HCT116 (cell line): ENCODE measurements around the gene VWA7. TPM values are rescaled to one million over a fixed set of nuclear protein-coding genes. Genes with fewer than 3 reads are reported as not detected.

ENCODE experiments used
- ATAC-seq: fragments of 200-7000 bp; cut with Tn5 transposase; 2 replicates; pipeline ENCODE4 v1.9.1; 2020; ENCODE audit warnings: mild to moderate bottlenecking, moderate library complexity
- BruUV-seq: library from RNA; stranded (reverse); fragments of 400-500 nt; replicated peaks from 2 replicates; lab custom pipeline; 2021; lab: Mats Ljungman, UMichigan
- CTCF ChIA-PET: fragments of 300-600 bp; sonication (Branson Sonifier 250); formaldehyde crosslinking; loops from one replicate; lab custom pipeline; 2021; ENCODE audit warnings: antibody characterized with exemption; lab: Charles Lee
- POLR2A ChIA-PET: fragments of 300-600, 350-600 bp; sonication (Branson Sonifier 250); formaldehyde crosslinking; loops from one replicate; lab custom pipeline; 2021; ENCODE audit warnings: antibody characterized with exemption; lab: Charles Lee
- RAD21 ChIA-PET, 2 experiments: fragments of 300-600 bp; sonication (Branson Sonifier 250); formaldehyde crosslinking; loops; one replicate each; lab custom pipeline; 2023; ENCODE audit warnings: low total read pairs in 2 of 2; ENCODE audit not compliant: uncharacterized antibody in 2 of 2, unreplicated experiment in 2 of 2, low non-redundant PET in 1 of 2; lab: Charles Lee
- DNase-seq: peaks from one replicate; pipeline ENCODE4 v3.0.0-alpha.2; 2010; ENCODE audit warnings: low read depth, low spot score
- H2AFZ ChIP-seq: fragments of 200-600 bp; shearing (Covaris generic), sonication (generic); 2 replicates; pipeline ENCODE4 v1.6.1; 2017; ENCODE audit warnings: low read depth, mixed run types, mixed read lengths, antibody characterized with exemption, low read length; ENCODE audit not compliant: poor library complexity, severe bottlenecking
- H3K27ac ChIP-seq: 2 replicates; pipeline ENCODE4 v1.5.1; 2012; ENCODE audit warnings: low read depth, low read length
- H3K27me3 ChIP-seq: fragments of 200-600 bp; sonication (generic); 2 replicates; pipeline ENCODE4 v1.6.1; 2016; ENCODE audit warnings: mixed run types, low read length, mixed read lengths; ENCODE audit not compliant: insufficient read depth
- H3K36me3 ChIP-seq, 2 experiments: fragments of 200-500 bp in 1 of 2; fragments of 200-600 bp in 1 of 2; sonication (Bioruptor generic) in 1 of 2; sonication (generic) in 1 of 2; 2 replicates each; pipeline versions ENCODE4 v1.5.1 to v1.6.1; 2014 to 2016; ENCODE audit warnings: low read length in 2 of 2, inconsistent platforms in 1 of 2, mixed read lengths in 1 of 2, mixed run types in 1 of 2; ENCODE audit not compliant: insufficient read depth in 2 of 2, control insufficient read depth in 1 of 2
- H3K4me1 ChIP-seq, 2 experiments: fragments of 200-600 bp in 1 of 2; sonication (generic) in 1 of 2; 2 replicates each; pipeline versions ENCODE4 v1.5.1 to v1.6.1; 2012 to 2017; ENCODE audit warnings: low read length in 2 of 2, inconsistent platforms in 1 of 2, mild to moderate bottlenecking in 1 of 2, mixed read lengths in 1 of 2, mixed run types in 1 of 2, moderate library complexity in 1 of 2; ENCODE audit not compliant: insufficient read depth in 2 of 2, control insufficient read depth in 1 of 2
- H3K4me2 ChIP-seq: fragments of 200-600 bp; sonication (generic); 2 replicates; pipeline ENCODE4 v1.6.1; 2017; ENCODE audit warnings: mixed run types, low read length, mixed read lengths
- H3K4me3 ChIP-seq, 2 experiments: fragments of 200-600 bp in 1 of 2; sonication (generic) in 1 of 2; replicated peaks in 1 of 2; 2 replicates each; pipeline ENCODE4 v1.5.1; 2011 to 2016; ENCODE audit warnings: low read length in 2 of 2, control low read depth in 1 of 2, low read depth in 1 of 2, mild to moderate bottlenecking in 1 of 2, mixed read lengths in 1 of 2, mixed run types in 1 of 2
- H3K79me2 ChIP-seq: fragments of 200-600 bp; sonication (generic); 2 replicates; pipeline ENCODE4 v1.6.1; 2017; ENCODE audit warnings: mild to moderate bottlenecking, mixed run types, low read length, moderate library complexity, mixed read lengths; ENCODE audit not compliant: insufficient read depth
- H3K9ac ChIP-seq: fragments of 200-600 bp; sonication (generic); 2 replicates; pipeline ENCODE4 v1.6.1; 2016; ENCODE audit warnings: low read length, mixed read lengths
- H3K9me2 ChIP-seq: fragments of 200-600 bp; sonication (generic), shearing (Covaris generic); 2 replicates; pipeline ENCODE4 v1.6.1; 2017; ENCODE audit warnings: mixed run types, mild to moderate bottlenecking, moderate library complexity; ENCODE audit not compliant: insufficient read depth
- H3K9me3 ChIP-seq, 2 experiments: fragments of 200-500 bp in 1 of 2; fragments of 200-600 bp in 1 of 2; sonication (Bioruptor generic) in 1 of 2; sonication (generic) in 1 of 2; 2 replicates each; pipeline ENCODE4 v1.6.1; 2014 to 2017; ENCODE audit warnings: low read length in 2 of 2, mixed read lengths in 2 of 2, inconsistent platforms in 1 of 2, low read depth in 1 of 2, mild to moderate bottlenecking in 1 of 2, mixed run types in 1 of 2, moderate library complexity in 1 of 2; ENCODE audit not compliant: control insufficient read depth in 1 of 2, insufficient read depth in 1 of 2
- H4K20me1 ChIP-seq: fragments of 200-600 bp; sonication (generic), shearing (Covaris generic); 2 replicates; pipeline ENCODE4 v1.6.1; 2017; ENCODE audit warnings: mixed run types, mild to moderate bottlenecking, moderate library complexity; ENCODE audit not compliant: insufficient read depth
- MAX ChIP-seq: IDR thresholded peaks from 2 replicates; pipeline ENCODE4 v1.6.1; 2012
- POLR2A ChIP-seq: IDR thresholded peaks from 2 replicates; pipeline ENCODE4 v1.7.0; 2011; ENCODE audit warnings: borderline replicate concordance; ENCODE audit not compliant: insufficient read depth, insufficient read length; ENCODE audit errors: extremely low read depth
- ZBTB33 ChIP-seq: IDR thresholded peaks from 2 replicates; pipeline ENCODE4 v1.6.1; 2011; ENCODE audit warnings: mild to moderate bottlenecking, low read length, moderate library complexity; ENCODE audit not compliant: insufficient replicate concordance; ENCODE audit errors: extremely low read depth
- intact Hi-C: fragments of 100-400 bp; cut with micrococcal nuclease; formaldehyde crosslinking; loops from 2 replicates; pipeline ENCODE4 v1.10.0; 2022
- total RNA-seq: library from RNA; stranded (reverse); gene quantifications from one replicate; pipeline ENCODE4 v1.2.1, GENCODE V29; 2021; ENCODE audit not compliant: unreplicated experiment

VWA7 gene
- total RNA-seq, 1 experiment from 2014 or later: 14.6 TPM

GRCh38 chr6:31727034-31727716 lies 50.0 kb downstream of the VWA7 start:
- RAD21 ChIA-PET: no interaction called here
- BruUV-seq: no TSS peak

More at GRCh38 chr6:31727034-31727716, 50.0 kb downstream of the VWA7 start:
- DNase-seq (no peak), ATAC-seq (no peak)
- no peaks in the 10 kb centered on the region for H3K9me2 ChIP-seq
- TF ChIP-seq MAX (no peak), POLR2A (no peak), ZBTB33 (no peak)
- no peak overlapping the region for H3K4me3 ChIP-seq
- H4K20me1 ChIP-seq: no peaks in the 10 kb centered on the region
- no peak overlapping the region for H2AFZ ChIP-seq
- peaks cover 11 to 12% of the 10 kb centered on the region in 2 experiments; a peak in 3 of 4 replicates for H3K36me3 ChIP-seq
- no peaks in the 10 kb centered on the region for H3K9me3 ChIP-seq
- ChIA-PET CTCF (interaction anchor here (1.3 kb wide), 1 partner anchor 43 kb away, joined by 3 read pairs; no protein-coding TSS in a partner anchor), POLR2A (interaction anchor here (0.6 kb wide), 1 partner anchor 107 kb away, joined by 3 read pairs; no protein-coding TSS in a partner anchor)
- H3K79me2 ChIP-seq: peaks cover 6% of the 10 kb centered on the region; the same call in 1 of the 2 replicates
- H3K4me2 ChIP-seq: no peak overlapping the region
- intact Hi-C loops: no loop called here
- no peaks in the 10 kb centered on the region for H3K27me3 ChIP-seq
- no peak overlapping the region for H3K27ac ChIP-seq
- H3K4me1 ChIP-seq: peaks cover 6 to 23% of the 10 kb centered on the region in 2 experiments; a peak in 3 of 4 replicates
- H3K9ac ChIP-seq: no peak overlapping the region
